GM21529 (cell line): ENCODE data around the gene NF1.
"Not testable (repeated sequence)": the region's sequence is repeated elsewhere in the genome, so short reads cannot be mapped to it uniquely, and the experiment has no call there.

ENCODE experiments used
- ATAC-seq: cut with Tn5 transposase; IDR thresholded peaks from one replicate; pipeline ENCODE4 v1.9.1; 2021; ENCODE audit not compliant: unreplicated experiment

Gene NF1, protein sequence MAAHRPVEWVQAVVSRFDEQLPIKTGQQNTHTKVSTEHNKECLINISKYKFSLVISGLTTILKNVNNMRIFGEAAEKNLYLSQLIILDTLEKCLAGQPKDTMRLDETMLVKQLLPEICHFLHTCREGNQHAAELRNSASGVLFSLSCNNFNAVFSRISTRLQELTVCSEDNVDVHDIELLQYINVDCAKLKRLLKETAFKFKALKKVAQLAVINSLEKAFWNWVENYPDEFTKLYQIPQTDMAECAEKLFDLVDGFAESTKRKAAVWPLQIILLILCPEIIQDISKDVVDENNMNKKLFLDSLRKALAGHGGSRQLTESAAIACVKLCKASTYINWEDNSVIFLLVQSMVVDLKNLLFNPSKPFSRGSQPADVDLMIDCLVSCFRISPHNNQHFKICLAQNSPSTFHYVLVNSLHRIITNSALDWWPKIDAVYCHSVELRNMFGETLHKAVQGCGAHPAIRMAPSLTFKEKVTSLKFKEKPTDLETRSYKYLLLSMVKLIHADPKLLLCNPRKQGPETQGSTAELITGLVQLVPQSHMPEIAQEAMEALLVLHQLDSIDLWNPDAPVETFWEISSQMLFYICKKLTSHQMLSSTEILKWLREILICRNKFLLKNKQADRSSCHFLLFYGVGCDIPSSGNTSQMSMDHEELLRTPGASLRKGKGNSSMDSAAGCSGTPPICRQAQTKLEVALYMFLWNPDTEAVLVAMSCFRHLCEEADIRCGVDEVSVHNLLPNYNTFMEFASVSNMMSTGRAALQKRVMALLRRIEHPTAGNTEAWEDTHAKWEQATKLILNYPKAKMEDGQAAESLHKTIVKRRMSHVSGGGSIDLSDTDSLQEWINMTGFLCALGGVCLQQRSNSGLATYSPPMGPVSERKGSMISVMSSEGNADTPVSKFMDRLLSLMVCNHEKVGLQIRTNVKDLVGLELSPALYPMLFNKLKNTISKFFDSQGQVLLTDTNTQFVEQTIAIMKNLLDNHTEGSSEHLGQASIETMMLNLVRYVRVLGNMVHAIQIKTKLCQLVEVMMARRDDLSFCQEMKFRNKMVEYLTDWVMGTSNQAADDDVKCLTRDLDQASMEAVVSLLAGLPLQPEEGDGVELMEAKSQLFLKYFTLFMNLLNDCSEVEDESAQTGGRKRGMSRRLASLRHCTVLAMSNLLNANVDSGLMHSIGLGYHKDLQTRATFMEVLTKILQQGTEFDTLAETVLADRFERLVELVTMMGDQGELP (N-terminal part only)

DNA sequence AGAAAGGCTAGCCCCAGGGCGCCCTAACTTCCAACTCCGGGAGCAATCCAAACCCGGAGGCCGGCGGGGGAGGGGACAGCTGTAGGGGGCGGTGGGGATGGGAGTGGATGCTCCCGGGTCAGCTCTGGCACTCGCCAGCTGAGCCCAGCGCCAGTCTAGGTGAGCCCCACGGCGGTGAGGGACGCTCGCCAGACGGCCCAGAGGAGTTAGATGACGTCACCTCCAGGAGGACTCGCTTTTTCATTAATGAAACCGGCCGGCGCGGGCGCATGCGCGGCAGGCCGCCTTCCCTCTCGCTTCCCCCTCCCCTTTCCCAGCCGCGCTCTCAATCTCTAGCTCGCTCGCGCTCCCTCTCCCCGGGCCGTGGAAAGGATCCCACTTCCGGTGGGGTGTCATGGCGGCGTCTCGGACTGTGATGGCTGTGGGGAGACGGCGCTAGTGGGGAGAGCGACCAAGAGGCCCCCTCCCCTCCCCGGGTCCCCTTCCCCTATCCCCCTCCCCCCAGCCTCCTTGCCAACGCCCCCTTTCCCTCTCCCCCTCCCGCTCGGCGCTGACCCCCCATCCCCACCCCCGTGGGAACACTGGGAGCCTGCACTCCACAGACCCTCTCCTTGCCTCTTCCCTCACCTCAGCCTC is at the start of gene NF1:
Gene NF1 (plus strand): TSS at position 378 of the 636 bp plus-strand sequence. CDS start 333 bp downstream, outside the sequence.
- ATAC-seq = peak; percentile 63

DNA sequence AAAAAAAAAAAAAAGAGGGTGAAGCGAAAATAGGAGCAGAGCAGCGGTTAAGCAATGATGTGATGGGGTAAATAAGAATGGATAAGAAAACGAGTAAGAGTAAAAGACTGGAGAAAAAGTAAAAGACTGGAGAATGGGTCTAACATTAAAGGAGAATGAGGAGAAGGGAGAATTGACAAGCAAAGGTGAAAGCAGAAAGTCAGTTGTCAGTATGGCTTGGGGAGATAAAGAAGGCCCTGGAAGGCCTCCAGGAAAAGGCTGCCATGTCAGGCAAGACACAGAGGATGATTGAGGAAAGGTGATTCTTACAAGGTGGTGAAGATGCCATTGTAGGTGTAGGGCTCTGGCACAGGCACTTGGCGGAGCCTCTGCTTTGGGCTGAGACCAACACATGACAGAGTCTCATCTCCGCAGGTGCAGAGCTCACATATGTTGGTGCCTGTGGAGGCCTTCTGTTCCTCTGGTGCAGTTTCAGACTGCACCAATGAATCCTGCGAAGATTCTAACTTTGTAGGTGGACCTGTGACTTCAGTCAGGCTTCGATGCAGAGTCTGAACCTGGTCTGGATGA is 47.8 kb upstream of the NF1 start:
- not testable (repeated sequence) for ATAC-seq

DNA sequence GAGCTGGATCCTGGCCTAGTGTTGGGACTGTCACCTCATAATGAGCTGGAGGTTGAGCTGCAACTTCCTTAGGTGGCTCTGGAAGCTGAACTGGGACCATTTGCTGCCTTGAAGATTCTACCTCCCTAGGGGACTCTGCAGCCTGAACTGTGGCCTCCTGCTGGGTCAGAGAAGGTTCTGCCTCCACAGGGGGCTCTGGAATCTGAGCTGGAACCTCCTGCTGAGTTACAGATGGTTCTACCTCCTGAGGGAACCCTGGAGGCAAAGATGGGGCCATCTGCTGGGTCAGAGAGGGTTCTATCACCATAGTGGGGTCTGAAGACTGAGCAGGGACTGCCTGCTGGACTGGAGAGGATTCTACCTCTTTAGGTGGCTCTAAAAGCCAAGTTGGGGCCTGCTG is 46.6 kb upstream of the NF1 start:
- ATAC-seq = no peak

- ATAC-seq = no peak
These were observed 46.0 kb upstream of the NF1 start for GRCh38 chr17:31048780-31049179.

DNA sequence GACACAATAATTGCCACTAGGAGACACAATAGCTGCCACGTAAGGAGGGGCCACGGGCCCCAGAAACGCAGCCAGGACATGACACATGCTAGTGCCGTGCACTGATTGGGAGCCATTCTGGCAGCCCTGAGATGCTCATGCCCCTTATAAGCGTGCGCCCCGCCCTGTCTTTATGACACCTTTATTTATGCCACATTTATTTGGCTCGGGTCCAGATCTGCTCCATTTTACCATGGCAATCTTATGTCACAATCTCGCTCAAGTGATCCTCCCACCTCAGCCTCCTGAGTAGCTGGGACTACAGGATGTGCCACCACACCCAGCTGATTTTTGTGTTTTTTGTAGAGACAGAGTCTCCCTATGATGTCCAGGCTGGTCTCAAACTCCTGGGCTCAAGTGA is 43.8 kb upstream of the NF1 start:
- ATAC-seq = no peak

DNA sequence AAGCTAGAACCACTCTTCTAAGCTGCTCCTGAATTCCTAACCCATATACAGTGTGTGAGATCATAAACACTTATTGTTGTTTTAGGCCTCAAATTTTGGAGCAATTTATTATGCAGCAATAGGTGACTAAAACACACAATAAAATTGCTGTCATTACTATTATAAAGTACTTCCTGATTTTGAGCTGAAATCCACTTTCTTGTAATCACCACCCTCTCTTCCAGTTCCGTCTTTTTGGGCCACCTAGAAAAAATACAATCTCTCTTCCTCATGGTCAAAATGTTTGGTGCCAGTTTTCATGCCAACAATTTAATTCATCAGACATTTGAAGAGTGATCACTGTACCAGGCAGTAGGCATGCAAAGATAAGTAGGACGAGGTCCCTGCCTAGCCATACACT is 43.3 kb upstream of the NF1 start:
- ATAC-seq = no peak

DNA sequence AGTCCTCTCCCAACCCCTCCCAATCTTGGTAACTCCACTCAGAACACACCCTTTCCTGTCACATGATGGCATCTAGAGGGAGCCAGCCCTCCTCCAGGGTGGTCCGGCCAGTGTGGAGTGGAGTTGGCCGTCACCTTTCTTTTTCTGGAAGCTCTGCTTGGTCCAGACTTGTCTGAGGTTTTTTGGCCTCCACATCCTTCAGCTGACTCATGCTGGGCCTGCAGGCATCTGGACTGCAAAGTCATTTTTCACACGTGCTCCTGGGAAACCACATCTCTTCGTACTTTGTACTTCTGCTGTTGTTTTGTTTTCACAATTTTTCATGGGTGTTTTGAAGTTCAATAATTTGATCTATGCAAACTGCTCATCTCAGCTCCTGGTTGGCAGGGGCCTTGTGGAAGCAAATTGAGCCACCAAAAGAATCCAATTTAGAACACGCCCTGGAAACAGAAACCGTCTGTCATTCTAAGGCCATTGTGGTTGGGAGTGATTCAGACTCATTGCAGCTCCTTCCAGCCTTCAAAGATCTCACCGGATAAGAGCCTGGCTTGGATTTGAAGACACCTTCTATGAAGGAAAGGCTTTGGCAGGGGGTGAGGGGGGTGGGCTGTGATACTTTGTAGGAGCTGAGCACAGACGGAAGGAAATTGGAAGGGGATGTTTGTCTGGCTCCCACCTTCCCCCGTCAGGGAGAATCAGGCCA is 42.4 kb upstream of the NF1 start:
- no peak for ATAC-seq

- no peak for ATAC-seq
These were observed 41.7 kb upstream of the NF1 start for GRCh38 chr17:31053071-31053470.

GRCh38 chr17:31054761-31055160 is 40.0 kb upstream of the NF1 start:
- no peak for ATAC-seq

DNA sequence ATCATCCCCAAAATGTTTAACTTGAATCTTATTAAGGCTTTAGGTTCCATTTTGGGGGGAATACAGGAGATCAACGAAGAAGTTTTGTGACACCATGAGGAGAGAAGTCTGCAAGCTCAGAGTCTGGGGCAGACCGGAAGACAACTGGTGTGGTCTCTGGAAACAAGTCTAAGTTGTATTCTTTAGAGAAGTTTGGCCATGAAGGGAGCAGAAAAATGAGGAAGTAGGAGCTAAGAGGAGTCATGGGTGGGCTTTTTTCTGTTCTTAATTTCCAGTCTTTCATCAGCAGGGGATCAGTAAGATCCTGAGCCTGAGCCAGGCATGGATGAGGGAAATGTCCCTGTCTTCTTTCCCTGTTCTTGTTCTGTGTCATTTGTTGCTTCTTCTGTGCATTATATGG is 35.8 kb upstream of the NF1 start:
- no peak for ATAC-seq

- no peak for ATAC-seq
These were observed 33.8 kb upstream of the NF1 start for GRCh38 chr17:31060791-31061550.

DNA sequence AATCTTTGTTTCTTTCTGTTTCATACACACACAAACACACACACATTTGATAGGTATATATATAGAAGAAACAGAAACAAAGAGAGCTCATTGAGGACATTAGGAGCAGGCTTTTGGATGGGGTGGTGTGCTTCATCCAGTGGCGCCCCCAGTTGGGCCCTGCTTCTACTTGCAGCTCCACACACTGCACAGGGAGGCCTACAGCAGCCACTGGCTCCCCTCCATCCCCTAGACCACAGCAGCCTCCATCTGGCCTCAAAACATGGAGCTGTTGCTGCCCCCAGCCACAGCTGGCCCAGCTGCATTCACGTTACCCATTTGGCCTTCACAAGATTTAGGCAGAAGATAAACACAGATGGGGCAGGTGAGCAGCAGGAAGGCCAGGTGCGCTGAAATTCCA is 33.1 kb upstream of the NF1 start:
- ATAC-seq = no peak

DNA sequence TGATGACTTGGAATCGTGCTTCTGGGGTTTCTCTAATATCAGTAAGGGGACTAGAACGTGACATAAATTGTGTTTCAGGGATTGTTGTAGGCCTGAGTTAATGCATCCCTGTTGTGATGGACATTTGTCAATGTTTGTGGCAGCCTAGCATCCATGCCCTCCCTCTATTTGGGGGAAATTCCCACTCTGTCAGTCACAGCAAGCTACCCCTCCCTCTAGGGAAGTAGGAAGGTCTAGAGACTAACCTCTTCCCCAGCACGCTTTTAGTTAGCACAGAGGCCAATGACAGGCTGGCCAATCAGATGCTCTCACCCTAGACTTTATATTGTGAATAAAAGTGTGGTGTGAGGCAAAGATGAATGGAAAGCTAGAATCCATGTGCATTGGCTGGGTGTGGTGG is 32.4 kb upstream of the NF1 start:
- ATAC-seq = no peak

- ATAC-seq = no peak
These were observed 30.1 kb upstream of the NF1 start for GRCh38 chr17:31064707-31065106.

- no peak for ATAC-seq
These were observed 27.0 kb upstream of the NF1 start for GRCh38 chr17:31067691-31068184.

DNA sequence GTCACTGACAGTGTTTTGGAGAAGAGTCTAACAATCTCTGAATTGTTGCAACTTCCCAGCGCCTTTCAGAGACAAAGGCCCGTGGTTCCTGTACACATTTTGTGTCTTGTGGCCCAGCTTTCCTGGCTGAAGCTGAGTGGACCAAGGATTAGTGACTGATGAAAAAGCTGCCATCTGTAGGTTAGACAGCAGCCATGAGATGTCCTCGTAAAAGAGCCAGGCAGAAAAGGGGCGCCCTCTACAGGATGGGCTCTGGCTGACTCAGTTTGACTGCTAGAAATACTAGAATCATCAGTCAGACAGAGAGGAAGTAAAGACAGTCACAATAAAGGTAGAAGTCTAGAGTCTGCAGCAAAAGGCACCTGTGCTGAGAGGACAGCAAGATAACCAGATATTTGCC is 26.5 kb upstream of the NF1 start:
- ATAC-seq = no peak

- no peak for ATAC-seq
These were observed 22.6 kb upstream of the NF1 start for GRCh38 chr17:31072186-31072585.

- no peak for ATAC-seq
These were observed 21.4 kb upstream of the NF1 start for GRCh38 chr17:31073411-31073810.
